Activated T-helper 1 cell treated with Interleukin-2 at 50 U/mL for 16 hours (primary cell): ENCODE measurements around the gene GREM1.

Experiments used
- DNase-seq: peaks from one replicate; pipeline ENCODE4 v3.0.0-alpha.2; 2020; ENCODE audit warnings: low read depth

The GREM1 gene

GRCh38 chr15:32730677-32731654 lies 13.2 kb downstream of the GREM1 start:
- no peak for DNase-seq

GRCh38 chr15:32732574-32733157 lies 14.9 kb downstream of the GREM1 start:
- DNase-seq: no peak

- no peak for DNase-seq
These were observed 15.5 kb downstream of the GREM1 start for GRCh38 chr15:32733281-32733680.

- DNase-seq: no peak
These were observed 18.3 kb downstream of the GREM1 start for GRCh38 chr15:32735989-32736700.

GRCh38 chr15:32736701-32737061 lies 18.9 kb downstream of the GREM1 start:
- no peak for DNase-seq

- no peak for DNase-seq
These were observed 19.5 kb downstream of the GREM1 start for GRCh38 chr15:32737304-32737703.

GRCh38 chr15:32738666-32739065 lies 20.9 kb downstream of the GREM1 start:
- no peak for DNase-seq

- no peak for DNase-seq
These were observed 21.8 kb downstream of the GREM1 start for GRCh38 chr15:32739522-32740063.

- DNase-seq: no peak
These were observed 25.8 kb downstream of the GREM1 start for GRCh38 chr15:32743411-32744140.

- DNase-seq: no peak
These were observed 28.5 kb downstream of the GREM1 start for GRCh38 chr15:32746116-32746857.

GRCh38 chr15:32747921-32748342 lies 30.1 kb downstream of the GREM1 start:
- no peak for DNase-seq

- DNase-seq: no peak
These were observed 33.2 kb downstream of the GREM1 start for GRCh38 chr15:32750979-32751378.

- no peak for DNase-seq
These were observed 39.6 kb downstream of the GREM1 start for GRCh38 chr15:32757426-32757825.

GRCh38 chr15:32763295-32763694 lies 45.5 kb downstream of the GREM1 start:
- no peak for DNase-seq

- DNase-seq: no peak
These were observed 47.4 kb downstream of the GREM1 start for GRCh38 chr15:32765236-32765635.

GRCh38 chr15:32766101-32766500 lies 48.3 kb downstream of the GREM1 start:
- no peak for DNase-seq

- no peak for DNase-seq
These were observed 49.4 kb downstream of the GREM1 start for GRCh38 chr15:32767236-32767635.

- DNase-seq: no peak
These were observed 56.2 kb downstream of the GREM1 start for GRCh38 chr15:32774022-32774421.

GRCh38 chr15:32775103-32775502 lies 57.3 kb downstream of the GREM1 start:
- no peak for DNase-seq

- no peak for DNase-seq
These were observed 60.8 kb downstream of the GREM1 start for GRCh38 chr15:32778391-32779176.
